Muscle of back (tissue), 11 donors: ENCODE data around the gene DDAH1. TPM values are rescaled to one million over a fixed set of nuclear protein-coding genes. Genes with fewer than 3 reads are reported as not detected.
A peak's percentile ranks its signal among the peaks of the same experiment; 100 is the strongest.
"Not testable (repeated sequence)": the region's sequence is repeated elsewhere in the genome, so short reads cannot be mapped to it uniquely, and the experiment has no call there.

Source experiments
- DNase-seq, 3 donors: peaks; one replicate each; pipeline versions ENCODE4 v3.0.0 to v3.0.0-alpha.2; 2013
- polyA plus RNA-seq, 10 donors: library from polyadenylated mRNA; unstranded; fragments of 120-200 nt; gene quantifications; one replicate each; pipeline ENCODE4 v1.2.1, GENCODE V29; 2013; ENCODE audit not compliant: insufficient read length in 10 of 10

Gene DDAH1
- polyA plus RNA-seq, 10 donors, result 44.4 to 80.0 (median 57.3) TPM

DNA sequence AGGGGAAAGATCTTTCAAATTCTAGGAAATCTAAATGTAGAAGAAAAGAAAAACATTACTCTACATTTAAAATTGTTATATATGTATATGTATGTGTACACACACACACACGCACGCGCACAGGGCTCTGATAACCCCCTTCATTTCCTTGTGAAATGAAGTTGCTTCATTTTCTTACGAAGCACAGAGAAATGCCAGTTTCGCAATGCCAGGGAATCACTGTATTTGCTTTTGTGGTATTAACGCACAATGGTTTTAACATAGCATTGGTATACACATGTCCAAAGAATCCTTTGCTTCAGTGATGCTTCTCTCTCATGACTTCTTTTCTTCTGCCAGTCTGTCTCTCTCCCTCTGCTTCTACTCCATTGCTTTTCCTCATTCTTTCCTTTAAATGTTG lies 8.4 kb upstream of the DDAH1 start:
- DNase-seq, result no peak

DNA sequence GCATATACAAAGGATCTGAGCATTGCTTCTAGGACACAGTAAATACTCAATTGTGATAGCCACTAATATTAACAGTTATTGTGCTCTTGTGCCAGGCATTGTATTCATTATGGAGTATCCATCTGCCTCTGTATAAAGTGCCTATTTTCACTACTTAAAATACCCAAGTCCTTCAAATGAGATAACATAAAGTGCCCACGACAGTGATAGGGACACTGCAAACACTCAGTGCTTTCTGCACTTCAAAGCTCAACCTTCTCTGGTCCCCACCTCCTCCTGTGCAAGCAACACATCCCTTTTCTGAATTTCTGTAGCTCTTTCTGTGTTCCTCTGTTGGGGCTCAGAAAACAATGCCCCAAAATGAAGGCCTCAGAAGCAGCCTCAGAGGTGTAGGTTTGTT lies 6.6 kb upstream of the DDAH1 start:
- DNase-seq, result no peak

DNA sequence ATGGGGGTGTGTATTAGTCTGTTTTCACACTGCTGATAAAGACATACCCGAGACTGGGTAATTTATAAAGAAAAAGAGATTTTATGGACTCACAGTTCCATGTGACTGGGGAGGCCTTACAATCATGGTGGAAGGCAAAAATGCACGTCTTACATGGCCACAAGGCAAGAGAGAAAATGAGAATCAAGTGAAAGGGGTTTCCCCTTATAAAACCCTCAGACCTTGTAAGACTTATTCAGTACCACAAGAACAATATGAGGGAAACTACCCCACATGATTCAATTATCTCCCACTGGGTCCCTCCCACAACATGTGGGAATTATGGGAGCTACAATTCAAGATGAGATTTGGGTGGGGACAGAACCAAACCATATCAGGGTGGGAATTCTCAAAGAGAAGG lies 5.2 kb upstream of the DDAH1 start:
- DNase-seq, result not testable (repeated sequence)

DNA sequence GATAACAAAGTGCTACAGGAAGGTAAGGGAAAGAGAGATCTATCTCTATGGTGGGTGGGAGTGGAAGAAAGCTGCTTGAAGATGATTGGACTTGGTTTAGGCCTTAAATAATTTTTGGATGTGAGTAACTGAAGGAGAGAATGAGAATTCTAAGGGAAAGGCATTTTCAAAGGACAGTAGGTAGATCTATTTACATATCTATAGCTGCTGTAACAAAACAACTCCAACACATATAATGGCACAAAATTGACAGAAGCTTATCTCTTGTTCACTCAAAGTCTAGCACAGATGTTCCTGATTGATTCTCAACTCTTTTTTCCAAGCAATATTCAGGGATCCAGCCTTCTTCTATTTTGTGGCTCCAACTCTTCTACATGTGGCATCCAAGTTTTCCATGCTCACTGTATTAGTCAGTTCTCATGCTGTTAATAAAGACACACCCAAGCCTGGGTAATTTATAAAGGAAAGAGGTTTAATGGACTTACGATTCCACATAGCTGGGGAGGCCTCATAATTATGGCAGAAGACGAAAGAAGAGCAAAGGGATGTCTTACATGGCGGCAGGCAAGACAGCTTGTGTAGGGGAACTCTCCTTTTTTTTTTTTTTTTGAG lies 3.1 kb upstream of the DDAH1 start:
- DNase-seq, result no peak

DNA sequence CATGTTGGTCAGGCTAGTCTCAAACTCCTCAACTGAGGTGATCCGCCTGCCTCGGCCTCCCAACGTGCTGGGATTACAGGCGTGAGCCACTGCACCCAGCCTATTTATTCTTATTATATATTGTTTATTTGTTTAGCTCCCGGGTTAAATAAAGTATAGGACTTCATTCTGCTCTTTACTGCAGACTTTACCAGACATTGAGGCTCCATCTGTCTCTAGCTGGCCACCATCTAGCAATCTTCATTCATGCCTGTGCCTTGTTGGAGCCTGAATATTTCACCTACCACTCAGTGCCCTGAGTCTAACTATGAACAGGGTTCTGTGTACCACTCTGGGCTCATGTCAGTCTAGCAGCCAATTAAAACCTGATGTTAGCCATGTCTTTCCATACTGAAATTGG lies 2.1 kb upstream of the DDAH1 start:
- DNase-seq, result no peak

DNA sequence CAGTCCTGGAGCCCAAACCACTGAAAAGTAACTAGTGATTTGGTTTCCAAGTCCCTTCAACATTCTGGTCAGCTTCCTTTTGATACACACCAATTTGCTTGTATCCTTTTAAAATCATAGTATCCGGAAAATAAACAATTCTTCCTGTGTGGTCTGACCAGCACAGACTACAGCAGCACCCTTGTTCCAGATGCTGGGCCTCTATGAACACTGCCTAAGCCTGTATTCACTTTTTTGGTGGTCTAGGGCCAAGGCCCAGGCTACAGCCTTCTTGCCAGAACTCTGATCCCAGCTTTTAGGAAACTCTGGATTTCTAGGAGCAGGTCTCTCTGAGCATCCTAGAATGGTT lies 801 bp upstream of the DDAH1 start:
- peak in 1 of 3 donors; percentile 63 for DNase-seq

DNA sequence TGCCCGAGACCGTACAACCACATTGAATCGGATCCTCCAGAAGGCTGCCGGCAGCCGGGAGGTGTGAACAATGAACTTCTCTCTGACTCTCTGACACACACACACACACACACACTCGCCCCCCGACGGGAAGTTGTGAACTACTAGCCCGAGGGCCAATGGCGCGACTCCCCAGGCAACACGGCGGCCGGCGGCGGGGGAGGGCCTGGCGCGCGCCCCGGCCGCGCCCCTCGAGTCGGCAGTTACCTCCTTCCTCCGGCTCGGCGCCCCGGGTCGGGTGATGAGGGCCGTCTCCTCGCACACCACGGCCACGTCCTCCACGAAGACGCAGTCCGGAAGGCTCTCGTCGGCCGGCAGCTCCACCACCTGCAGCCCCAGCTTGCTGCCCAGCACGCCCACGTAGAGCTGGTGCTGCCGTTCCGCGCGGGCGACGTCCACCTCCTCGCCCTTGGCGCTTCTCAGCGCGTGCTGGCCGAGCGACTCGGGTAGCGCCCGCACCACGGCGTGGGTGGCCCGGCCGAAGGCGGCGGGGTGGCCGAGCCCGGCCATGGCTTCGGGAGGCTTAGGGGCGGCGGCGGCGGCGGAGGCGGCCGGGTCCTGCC lies 361 bp downstream of the DDAH1 start:
- peak; percentile 54 to 90 (median 75) for DNase-seq

DNA sequence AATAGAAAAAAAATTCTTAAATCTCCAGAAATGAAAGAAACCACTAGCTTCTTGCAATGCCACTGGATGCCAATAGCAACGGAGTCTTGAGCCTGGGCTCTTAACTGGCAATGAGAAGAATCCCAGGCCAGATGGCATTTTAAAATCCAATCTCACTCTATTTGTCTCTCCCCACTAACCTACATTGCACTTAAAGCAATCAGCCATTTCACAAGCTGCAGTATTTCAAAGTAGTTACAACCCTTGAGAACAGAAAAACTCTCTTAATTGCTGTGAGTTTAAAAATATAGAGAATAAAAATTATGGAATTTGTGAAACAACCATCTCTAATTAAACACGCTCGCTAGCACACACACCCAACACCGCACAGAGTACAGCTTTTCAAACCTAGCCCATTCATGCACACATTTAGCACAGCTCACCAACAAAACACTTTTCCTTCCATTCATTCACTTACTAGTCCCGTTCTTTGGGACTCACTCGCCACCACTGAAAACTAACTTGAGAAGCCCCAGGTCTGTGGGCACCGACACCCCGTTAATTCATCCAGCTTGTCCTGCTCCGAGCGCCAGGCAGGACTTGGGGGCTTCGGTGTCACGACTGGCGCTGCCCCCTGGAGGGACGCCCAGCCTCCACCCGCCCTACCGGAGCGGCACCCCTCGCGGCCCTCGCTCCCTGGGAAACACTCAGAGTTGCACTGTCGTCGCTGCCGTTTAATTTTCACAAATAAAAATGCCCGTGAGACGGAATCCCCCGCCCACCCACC lies 1.0 kb downstream of the DDAH1 start:
- no peak for DNase-seq

DNA sequence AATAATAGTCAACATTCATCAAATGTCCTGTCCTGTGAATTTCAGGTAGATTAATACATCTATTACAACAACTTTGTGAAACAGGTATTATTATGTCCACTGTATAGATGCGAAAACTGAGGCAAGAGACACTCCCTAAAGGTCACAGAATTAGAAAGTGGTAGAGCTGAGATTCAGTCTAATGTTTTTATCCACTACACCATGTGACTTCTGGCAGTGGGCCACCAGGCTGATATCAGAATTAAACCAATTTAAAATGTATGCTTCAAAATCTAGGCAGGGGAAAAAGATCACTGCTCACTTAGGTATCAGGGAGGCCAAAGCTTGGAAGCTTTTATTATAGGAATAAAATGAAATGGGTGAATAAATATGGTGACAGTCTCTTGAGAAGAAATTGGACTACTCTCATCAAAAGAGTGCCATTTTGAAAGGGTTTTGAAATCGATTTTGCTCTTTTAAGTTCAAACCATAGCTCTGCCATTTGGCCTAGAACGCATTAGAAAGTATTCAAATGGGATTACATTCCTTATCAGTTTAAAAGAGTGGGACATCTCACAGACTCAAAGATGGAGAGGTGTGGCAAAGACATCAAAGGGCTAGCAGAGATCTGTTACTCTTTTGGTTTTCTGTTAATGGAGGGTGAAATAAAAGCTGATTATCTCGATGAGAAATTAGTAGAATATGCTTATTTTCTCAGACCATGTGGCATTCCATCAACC lies 1.9 kb downstream of the DDAH1 start:
- no peak for DNase-seq

DNA sequence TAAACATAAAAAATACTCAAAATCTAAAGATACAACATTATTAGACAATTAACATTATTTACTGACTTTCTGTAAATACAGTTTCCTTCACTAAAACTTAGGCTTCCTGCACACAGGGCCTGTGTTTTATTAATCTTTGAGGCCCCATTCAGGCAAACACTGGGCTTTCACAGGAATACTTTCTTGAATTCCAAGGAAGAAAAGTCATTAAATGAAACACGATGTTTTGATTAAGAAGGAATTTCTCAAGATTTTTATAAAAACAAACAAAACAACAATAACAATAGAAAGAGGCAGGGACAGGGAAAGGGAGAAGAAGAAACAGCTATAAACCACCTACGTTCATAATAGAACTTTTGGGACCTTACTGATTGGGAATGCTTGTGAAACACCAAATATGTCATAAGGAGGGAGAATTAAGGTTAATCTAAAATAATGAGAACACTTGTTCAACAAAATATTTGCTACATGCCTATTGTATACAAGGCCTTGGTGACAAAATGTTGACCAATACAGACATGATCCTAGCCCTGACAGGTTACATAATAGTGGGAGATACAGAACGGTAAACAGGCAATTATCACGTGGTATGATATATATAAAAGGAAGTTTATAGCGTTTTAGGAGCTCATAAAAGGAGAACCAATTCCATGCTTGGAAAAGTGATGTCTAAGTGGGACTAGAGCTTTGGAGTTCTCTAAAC lies 3.6 kb downstream of the DDAH1 start:
- no peak for DNase-seq

DNA sequence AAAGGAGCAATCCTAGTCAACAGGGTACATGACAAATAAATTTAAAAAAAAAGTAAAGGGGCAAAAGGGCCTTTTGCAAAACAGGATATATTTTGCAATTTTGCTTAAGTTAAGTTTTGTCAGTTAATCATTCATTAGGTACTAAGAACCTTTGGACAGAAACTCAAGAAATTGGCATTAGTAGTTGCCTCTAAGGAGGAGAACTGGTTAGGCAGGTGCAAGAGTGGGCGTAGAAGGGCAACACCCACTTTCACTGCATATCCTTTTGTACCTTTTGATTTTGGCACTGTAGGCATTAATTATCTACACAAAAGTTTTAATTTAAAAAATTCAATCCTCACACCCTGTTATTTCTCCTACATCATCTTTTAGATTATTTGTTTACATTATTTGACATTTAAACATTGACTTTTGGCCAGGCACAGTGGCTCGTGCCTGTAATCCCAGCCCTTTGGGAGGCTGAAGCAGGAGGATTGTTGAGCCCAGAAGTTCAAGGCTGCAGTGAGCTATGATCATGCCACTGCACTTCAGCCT lies 4.3 kb downstream of the DDAH1 start:
- no peak for DNase-seq

DNA sequence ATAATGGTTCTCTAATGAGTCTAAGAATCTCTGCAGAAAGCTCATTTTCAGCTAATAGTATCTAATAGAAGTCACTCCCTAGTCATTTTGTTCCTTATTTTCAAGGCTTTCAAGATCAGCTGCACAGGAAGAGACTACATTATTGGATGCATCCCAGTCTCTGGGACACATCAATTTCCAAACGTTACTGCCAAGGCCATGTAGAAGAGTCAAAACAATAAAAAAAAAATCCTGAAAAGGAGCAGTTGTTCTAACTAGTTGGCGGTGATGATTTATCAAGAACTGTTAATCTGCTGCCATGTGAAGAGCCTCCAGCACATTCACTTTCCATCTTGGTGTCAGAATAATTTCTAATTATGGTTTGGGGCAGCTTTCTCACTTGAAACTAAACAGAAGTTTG lies 5.7 kb downstream of the DDAH1 start:
- DNase-seq, result peak in 1 of 3 donors; percentile 61

DNA sequence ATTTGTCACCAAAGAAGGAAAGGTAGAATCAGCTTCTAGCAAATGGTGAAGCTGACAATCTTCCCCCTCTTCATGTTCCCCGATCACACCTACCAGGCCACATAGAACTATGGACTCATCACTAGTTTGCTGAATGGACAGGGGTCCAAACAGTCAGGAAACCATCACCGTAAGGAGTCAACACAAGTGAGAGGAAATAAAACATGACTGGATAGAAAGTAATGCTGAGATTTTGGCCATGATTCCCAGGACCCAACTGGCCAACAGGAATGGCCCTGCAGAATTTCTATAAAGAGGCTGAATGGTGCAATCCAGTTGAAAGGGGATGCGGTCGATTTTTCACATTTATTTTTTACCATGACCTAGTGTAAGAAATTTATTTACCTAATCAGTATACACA lies 10.7 kb downstream of the DDAH1 start:
- DNase-seq, result no peak

DNA sequence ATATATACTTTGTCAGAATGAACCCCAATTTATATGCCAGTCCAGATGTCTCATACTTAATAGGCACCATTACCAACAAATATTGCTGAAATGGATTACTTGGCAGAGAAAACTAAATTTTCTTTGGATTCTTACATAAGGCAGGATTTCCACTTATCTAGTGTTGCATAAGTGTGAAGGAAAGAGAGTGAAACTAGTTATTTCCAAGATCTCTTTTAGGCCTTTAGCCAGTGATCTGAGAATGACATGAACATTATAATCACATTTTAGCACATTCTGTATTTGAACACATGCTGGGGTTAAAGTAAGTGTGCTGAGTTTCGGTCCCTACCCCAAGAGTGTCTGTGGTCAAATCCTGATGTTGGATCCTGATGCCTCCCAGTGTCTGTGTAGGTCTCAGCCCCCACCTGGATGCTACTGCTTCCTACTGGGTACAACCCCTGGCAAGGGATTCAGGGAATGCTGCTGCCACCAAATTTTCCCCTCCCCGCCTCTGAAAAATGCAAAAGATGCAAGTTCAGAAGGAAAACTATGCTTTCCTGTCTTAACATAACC lies 11.2 kb downstream of the DDAH1 start:
- DNase-seq, result no peak

DNA sequence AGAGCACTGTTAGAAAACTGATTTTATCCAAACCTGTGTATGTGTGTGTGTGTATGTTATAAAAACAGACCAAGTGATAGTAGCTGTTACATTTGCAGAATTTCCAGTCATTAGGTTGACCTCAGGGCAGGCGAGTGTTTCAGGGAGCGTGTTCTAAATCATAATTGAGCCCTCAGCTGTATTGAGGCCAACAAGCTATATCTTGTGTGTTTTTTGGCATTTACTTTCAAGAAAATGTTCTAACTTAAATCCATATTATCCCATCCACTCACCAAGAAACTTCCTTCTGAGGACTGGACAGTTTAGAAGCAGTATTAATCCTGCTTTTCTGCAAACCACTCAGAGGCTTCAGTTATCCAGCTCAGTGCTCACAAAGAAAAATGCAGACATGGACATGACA lies 12.0 kb downstream of the DDAH1 start:
- peak in 1 of 3 donors; percentile 41 for DNase-seq

DNA sequence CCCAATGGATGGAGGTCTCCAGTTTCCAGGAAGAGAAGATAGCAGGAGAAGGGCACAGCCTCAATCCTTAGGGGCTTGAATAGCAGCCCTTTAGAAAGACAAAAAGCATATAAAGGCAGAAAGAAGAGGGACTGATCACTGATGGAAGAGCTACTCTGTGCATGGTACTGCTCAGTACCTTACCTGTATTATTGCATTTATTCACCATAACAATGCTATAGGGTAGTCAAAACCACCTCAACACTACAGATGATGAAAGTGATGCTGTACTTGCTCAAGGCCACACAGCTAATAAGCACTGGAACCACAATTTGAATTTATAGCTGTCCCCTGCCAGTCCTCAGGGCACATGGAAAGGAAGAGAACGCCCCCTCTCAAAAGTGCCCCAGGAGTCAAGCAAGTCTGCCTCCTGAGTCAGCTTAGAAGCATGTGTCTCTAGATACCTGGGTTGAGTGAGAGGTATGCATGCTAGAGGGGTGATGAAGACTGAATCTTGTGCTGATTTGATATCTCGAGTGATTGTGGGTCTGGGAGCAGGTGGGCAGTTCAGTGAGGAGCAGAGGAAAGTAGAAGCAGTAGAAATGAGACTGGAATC lies 13.6 kb downstream of the DDAH1 start:
- no peak for DNase-seq

DNA sequence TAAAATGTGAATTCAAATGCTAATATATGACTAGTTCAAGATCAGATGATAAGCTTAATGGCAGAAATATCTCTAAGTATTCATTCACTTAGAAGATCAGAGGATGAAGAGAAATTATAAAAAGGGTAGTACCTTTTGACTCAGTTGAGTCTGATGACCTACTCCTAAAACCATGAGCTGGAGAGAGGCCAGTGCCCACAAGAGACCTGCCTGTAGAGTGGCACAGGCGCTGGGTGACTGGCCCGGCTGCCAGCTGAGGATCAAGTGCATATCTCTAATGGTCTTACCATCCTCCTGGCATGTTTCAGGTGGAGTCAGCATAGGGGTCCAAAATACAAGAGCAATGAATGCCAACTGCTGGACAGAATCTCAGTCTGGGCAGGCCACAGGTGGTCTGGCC lies 14.1 kb downstream of the DDAH1 start:
- DNase-seq, result no peak

DNA sequence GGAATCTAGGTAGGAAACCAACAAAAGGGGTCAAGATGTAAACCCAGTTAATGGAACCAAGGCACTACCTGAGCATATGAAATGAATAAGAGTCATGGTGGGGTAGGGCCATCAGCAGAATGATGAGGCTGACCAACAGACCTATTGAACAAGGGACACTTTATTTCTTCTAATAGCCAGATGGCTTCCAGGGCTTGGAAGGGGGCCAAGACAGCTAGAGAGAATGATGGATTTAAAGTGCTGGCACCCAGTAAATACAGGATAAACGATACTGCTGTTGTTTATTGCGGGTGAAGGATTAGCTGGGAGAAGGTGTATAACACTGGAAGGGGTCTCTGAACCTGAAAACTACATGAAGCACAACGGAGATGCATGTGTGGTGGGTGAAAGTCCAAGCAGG lies 15.6 kb downstream of the DDAH1 start:
- DNase-seq, result no peak

DNA sequence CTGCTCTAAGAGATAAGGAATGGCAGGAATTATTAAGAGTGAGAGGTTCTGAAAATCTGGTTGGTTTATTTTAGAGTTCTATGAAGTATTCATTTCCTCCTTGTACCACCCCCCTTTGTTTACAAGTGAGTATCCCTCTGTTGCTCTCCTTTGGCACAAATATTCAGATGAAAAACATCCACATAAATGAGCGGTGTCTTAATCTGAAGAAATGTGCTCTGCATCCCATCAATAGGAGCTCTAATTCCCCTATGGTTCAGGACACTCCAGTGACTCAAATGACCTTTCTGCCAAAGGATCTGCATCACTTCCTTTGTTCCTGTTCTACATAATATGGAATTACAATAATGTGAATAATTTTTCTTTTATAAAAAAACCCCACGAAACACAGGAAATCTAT lies 16.6 kb downstream of the DDAH1 start:
- no peak for DNase-seq

DNA sequence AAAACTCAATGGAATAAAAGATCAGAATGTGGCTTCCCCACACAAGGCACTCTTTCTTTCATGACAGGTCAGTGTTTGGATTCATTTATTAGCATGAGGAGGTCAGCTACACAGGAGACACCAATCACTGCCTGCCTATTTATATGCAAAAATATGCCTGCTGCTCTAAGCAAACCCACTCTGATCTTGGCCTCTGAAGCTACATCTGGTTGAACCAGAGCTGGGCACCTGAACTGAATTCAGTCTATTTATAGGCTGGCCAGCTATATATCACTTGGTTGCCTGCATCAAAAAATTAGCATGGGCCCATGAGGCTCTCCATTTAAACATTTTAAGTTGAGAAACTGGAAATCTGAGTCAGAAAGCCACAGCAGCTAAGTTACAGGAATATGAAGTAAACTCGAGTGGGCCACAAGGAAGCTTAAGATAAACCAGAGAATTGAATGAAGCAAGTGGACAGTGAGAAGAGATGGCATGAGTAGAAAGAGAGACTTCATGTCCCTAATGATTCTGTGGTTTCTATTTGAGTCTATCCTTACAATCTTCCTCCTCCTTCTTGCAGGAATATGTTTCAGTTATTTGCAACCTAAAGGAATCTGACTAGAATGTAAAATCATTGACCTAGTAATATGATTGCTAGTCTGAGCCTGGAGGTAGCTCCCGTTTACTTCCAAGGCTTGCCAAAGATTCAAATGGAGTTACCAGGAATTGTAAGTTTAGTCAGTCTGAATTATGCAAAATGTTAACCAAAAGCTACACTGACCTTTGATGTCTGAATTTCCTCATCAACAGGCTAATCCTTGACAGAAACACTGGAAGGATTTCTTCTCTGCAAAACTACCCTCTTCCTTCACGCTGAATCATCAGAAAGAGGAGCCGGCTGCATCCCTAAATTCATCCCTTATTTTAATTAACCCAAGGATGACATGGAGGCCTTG lies 17.7 kb downstream of the DDAH1 start:
- DNase-seq, result no peak
